HFFc6 (cell line): Measurements from ENCODE around the gene YKT6. TPM values are rescaled to one million over a fixed set of nuclear protein-coding genes. Genes with fewer than 3 reads are reported as not detected.

Experiments used
- DNase-seq: peaks from one replicate; pipeline ENCODE4 v3.0.0-alpha.2; 2018
- H3K27ac Mint-ChIP-seq: 2 replicates; pipeline ENCODE4 v1.8.0; 2020; ENCODE audit warnings: mild to moderate bottlenecking, mixed read lengths
- H3K27me3 Mint-ChIP-seq: 2 replicates; pipeline ENCODE4 v1.8.0; 2021; ENCODE audit warnings: mild to moderate bottlenecking, moderate library complexity, mixed read lengths; ENCODE audit not compliant: insufficient read depth
- H3K36me3 Mint-ChIP-seq: 2 replicates; pipeline ENCODE4 v1.8.0; 2021; ENCODE audit warnings: low read depth, mixed read lengths
- H3K4me1 Mint-ChIP-seq: 2 replicates; pipeline ENCODE4 v1.8.0; 2020; ENCODE audit warnings: low read depth, mixed read lengths
- H3K4me3 Mint-ChIP-seq: 2 replicates; pipeline ENCODE4 v1.8.0; 2020; ENCODE audit warnings: mild to moderate bottlenecking, moderate library complexity, mixed read lengths
- H3K9me3 Mint-ChIP-seq: 2 replicates; pipeline ENCODE4 v1.8.0; 2020; ENCODE audit warnings: mild to moderate bottlenecking, mixed read lengths
- CTCF ChIP-seq: fragments of 200-600 bp; sonication (generic); IDR thresholded peaks from 2 replicates; pipeline ENCODE4 v1.5.0; 2021; ENCODE audit warnings: antibody characterized with exemption, mild to moderate bottlenecking
- total RNA-seq, 6 experiments: library from RNA; stranded (reverse); fragmentation: NEBNext Ultra II Directional; extraction: Animal tissue kit (Norgen Biotek cat#: 25700); gene quantifications; 2 replicates in 1 of 6; 3 replicates in 5 of 6; pipeline ENCODE4 v1.2.3, GENCODE V29; 2021

The YKT6 gene
- total RNA-seq, 6 experiments from 2014 or later, result 155 to 174 (median 167) TPM

DNA sequence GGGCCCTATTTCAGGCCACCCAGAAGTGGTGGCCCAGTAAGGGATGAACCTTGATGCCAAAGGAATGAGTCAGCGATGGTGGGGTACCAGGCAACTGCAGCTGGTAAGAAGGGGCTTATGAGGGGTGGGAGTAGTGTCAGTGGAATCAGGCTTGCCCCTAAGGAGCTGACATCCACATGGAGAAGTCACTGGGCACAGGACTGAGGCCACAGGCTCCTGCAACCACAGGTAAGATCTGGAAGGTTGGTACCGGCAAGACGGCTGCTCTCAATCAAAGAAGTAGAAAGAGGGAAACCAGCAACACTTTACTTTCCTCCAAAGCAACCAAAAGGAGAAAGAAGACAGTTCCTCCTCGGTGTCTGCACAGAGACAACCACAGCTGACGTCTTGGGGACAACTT lies 14.0 kb upstream of the YKT6 start:
- Mint-ChIP-seq H3K9me3 (peaks cover 16% of the 10 kb centered on the region), H3K27ac (no peak overlapping the region), H3K4me1 (peaks cover 18% of the 10 kb centered on the region), H3K36me3 (peaks cover 18% of the 10 kb centered on the region), H3K27me3 (peaks cover 9% of the 10 kb centered on the region), H3K4me3 (no peak overlapping the region)
- no peak for TF ChIP-seq CTCF
- no peak for DNase-seq

GRCh38 chr7:44187636-44188416 lies 13.0 kb upstream of the YKT6 start:
- Mint-ChIP-seq H3K36me3 (peaks cover 9% of the 10 kb centered on the region), H3K27ac (no peak overlapping the region), H3K4me3 (no peak overlapping the region), H3K27me3 (peaks cover 2% of the 10 kb centered on the region; the same call in 1 of the 2 replicates), H3K9me3 (peaks cover 7% of the 10 kb centered on the region), H3K4me1 (peaks cover 18% of the 10 kb centered on the region)
- DNase-seq, result no peak
- TF ChIP-seq CTCF, result no peak

DNA sequence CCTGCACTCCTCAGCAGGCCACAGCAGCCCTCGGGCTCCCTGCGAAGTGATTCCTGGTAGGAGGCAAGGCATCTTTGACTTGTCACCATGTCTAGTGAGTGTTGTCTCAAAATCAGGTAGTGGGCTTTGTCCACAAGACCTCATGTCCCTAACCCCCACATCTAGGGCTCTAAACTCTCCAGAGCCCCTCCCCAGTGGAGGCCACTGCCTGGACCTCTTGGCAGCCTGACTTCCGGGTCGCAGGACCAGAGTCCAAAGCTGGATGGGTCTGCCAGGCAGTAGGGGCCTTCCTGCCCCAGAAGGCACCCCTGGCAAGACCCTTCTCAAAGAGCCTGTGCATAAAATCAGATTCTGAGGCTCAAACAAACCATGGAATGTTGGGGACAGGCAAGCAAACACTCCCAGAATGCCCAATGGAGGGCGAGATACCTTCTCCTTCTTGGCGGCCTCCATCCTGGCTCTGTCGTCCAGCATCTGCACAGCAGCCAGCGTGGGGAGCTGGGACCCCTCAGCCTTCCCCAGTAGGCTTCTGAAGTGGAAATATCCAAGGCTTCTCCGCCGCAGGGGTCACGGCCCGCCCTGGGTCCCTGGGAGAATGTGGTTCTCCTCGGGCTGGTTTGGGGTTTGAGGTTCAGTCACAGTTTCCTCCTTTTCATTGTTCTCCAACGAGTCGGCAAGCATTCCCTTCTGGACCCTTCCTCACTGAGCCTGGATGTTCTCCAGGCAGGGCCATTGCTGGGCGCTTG lies 12.1 kb upstream of the YKT6 start:
- H3K27ac Mint-ChIP-seq, result no peak overlapping the region
- H3K4me1 Mint-ChIP-seq, result peaks cover 18% of the 10 kb centered on the region
- no peak overlapping the region for H3K4me3 Mint-ChIP-seq
- H3K9me3 Mint-ChIP-seq, result no peaks in the 10 kb centered on the region
- TF ChIP-seq CTCF, result no peak
- H3K36me3 Mint-ChIP-seq, result peaks cover 2% of the 10 kb centered on the region
- DNase-seq, result no peak
- peaks cover 5% of the 10 kb centered on the region; the same call in 1 of the 2 replicates for H3K27me3 Mint-ChIP-seq

DNA sequence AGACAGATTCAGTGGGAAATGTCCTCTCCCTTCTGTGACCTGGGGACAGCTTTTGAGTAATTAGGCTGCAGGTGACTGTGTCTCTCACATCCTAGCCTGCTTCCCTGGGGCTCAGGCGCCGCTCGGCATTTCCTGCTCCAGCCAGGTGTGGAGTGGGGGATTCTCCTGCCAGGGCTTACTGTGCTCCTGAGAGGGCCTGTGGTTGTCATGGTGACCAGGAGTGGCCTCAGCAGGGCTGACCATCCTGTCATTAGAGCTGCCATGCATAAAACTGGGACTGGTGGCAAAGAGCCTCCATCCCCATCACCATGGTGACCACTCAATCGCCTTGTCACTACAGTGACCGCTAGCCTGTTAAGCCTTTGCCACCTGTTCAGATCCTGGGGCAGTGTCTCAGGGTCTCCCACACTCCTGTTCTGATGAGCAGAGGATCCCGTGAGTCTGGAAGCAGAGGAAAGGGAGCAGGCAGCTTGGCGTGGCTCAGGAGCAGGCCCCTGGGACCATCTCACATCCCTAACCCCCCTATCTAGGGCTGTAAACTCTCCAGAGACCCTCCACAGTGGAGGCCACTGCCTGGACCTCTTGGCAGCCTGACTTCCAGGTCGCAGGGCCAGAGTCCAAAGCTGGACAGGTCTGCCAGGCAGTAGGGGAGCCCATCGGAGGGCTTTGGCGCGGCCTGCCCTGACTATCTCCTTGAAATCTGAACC lies 11.3 kb upstream of the YKT6 start, which contains the start of gene GCK:
Gene GCK, minus strand, starts transcription at position 154 of the 707 bp plus-strand sequence. CDS start 486 bp downstream, outside the sequence.
- H3K9me3 Mint-ChIP-seq, result no peaks in the 10 kb centered on the region
- H3K4me3 Mint-ChIP-seq, result no peak within 1 kb of the TSS
- H3K27ac Mint-ChIP-seq, result no peak within 1 kb of the TSS
- no peak for TF ChIP-seq CTCF
- peaks cover 5% of the 10 kb centered on the region; the same call in 1 of the 2 replicates for H3K36me3 Mint-ChIP-seq
- DNase-seq, result no peak
- peaks cover 7% of the 10 kb centered on the region; the same call in 1 of the 2 replicates for H3K27me3 Mint-ChIP-seq
- H3K4me1 Mint-ChIP-seq, result peaks cover 18% of the 10 kb centered on the region
